Measurements from ENCODE around the gene GEN1.

GEN1 gene

DNA sequence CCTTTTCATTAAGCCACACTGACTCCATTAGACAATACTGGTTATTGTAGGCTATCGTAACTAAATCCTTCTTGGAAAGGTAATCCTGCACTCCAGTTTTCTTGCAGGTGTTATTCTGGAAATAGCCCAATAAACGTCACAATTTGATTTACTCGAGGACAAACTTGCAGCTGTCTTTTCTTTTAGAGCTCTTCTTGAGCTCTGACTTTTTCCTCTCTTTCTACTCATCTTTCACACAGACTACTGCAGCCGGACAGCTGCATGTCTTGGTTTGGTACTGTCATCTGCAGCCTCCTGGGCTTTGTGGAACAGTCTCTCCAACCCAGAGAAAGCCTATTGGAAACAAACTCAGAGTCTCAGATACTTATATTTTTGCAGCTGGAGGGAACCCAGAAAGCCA lies 39.4 kb downstream of the GEN1 start:
- TF ChIP-seq CTCF (IDR thresholded peaks at IDR 0.05; ENCODE audit: insufficient read depth, low read depth, low read length, missing control alignments), result no peak
- no peak overlapping the region for H3K4me3 ChIP-seq (ENCODE audit: low read length)
- no peak for DNase-seq (ENCODE audit: low read depth)

DNA sequence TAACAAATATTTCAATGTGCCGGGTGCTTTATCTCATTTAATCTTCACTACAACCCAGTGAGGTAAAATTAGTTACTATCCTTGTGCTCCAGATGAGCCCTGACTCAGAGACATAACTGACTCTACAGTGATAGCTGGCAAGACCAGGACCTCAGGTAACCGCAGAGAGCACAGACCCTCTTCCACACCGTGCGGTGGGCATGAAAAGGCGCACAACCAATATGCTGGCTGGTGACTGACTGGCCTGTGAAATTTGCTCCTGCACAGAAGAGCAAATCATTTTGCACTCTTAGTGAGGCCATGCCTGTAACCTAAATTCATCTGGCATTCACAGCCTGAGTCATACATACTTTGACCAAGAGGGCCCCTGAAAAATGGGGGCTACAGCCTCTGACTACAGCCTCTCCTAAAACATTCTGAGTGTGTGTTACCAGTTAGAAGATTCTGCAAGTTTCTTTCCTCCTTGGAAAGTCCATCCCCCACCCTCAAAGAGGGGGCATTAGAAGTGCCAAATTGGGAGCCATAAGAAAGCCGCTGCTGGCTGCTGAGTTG lies 39.9 kb downstream of the GEN1 start:
- TF ChIP-seq CTCF (IDR thresholded peaks at IDR 0.05; ENCODE audit: insufficient read depth, low read depth, low read length, missing control alignments), result no peak
- no peak overlapping the region for H3K4me3 ChIP-seq (ENCODE audit: low read length)
- DNase-seq (ENCODE audit: low read depth), result no peak

DNA sequence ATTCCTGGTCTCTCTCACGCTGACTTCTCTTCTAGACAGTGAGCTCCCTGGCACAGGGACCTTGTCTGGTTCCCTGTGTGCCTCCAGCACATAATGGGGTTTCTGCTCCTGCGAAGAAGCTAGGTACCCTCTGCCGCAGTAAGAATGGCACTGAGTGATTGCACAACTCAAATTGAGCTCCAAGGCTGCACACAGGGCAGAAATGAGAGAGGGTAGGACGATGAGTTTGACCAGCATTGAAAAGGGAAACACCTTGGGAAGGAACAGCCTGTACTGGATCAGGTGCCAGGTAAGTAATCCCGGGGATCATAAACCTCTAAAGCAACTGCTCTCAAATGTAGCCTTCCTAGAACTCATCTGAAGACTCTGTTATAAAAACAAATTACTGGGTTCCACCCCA lies 41.4 kb downstream of the GEN1 start:
- H3K4me3 ChIP-seq (ENCODE audit: low read length), result no peak overlapping the region
- TF ChIP-seq CTCF (IDR thresholded peaks at IDR 0.05; ENCODE audit: insufficient read depth, low read depth, low read length, missing control alignments), result no peak
- DNase-seq (ENCODE audit: low read depth), result no peak

DNA sequence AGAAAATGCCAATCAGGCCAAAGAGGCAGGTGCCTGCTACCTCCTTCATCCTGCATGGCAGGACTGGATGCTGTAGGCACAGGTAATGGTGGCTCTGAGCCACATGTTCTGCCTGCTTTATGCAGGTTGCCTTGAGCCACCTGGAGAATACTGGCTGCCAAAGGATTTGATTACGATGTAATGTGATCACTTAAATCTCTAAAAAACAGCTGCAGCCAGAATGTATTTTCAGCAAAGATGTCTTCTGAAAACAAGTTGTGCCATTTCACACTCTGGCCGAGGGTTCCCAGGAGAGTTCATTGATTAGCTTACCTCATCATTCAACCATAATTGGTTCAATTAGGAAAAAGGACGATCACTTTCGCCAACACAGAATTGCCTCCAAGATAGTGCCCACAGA lies 44.4 kb downstream of the GEN1 start:
- no peak overlapping the region for H3K4me3 ChIP-seq (ENCODE audit: low read length)
- no peak for DNase-seq (ENCODE audit: low read depth)
- no peak for TF ChIP-seq CTCF (IDR thresholded peaks at IDR 0.05; ENCODE audit: insufficient read depth, low read depth, low read length, missing control alignments)

GRCh38 chr2:17799301-17800120 lies 45.6 kb downstream of the GEN1 start:
- DNase-seq (ENCODE audit: low read depth), result no peak
- no peak overlapping the region for H3K4me3 ChIP-seq (ENCODE audit: low read length)
- no peak for TF ChIP-seq CTCF (IDR thresholded peaks at IDR 0.05; ENCODE audit: insufficient read depth, low read depth, low read length, missing control alignments)

- no peak overlapping the region for H3K4me3 ChIP-seq (ENCODE audit: low read length)
- TF ChIP-seq CTCF (IDR thresholded peaks at IDR 0.05; ENCODE audit: insufficient read depth, low read depth, low read length, missing control alignments), result no peak
- DNase-seq (ENCODE audit: low read depth), result no peak
Measured at GRCh38 chr2:17800219-17800618, 46.3 kb downstream of the GEN1 start.

All from epithelial cell of esophagus (primary cell).